ENCODE results near the gene CDON.

The CDON gene

DNA sequence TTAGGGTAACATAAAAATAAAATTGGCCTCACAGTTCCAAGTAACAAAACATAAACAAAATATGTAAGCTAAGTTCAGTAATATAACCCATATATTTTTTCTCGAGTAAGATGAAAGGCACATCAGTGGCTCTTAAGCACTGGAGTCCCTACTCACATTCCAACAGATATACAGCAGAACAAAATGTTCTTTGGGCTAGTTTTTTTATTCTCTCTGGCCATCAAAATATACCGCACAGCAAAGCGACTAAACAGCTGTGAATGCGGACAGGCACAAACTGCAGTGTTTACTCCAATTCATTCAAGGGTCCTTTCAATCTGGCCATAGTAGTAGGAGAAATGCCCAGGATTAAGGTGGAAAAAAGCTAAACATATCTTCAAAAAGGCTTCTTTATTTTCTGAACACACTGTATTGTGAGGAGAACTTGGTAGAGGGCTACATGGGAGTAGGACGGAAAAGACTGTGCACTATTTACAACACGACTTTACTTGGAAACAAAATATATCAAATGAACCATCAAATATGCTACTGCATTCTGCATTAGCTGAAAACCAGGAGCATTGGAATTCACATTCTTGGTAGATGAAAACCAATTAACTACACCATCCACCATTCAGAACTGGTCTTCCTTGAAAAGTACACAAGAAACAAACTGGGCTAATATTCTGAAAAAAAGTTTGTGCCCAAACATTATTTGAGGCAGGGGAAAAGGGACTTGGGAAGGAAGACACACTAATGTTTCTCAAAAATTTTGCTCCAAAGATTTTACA is 4.4 kb downstream of the CDON start:
- Histone ChIP-seq H3K9me2 (replicated peaks; ENCODE audit: insufficient read depth, low read length) (no peaks in the 10 kb centered on the region), H3K27ac (ENCODE audit: low read depth, low read length) (no peak overlapping the region), H2AFZ (ENCODE audit: low read depth, low read length, severe bottlenecking) (no peak overlapping the region), H3K27me3 (ENCODE audit: low read length) (no peaks in the 10 kb centered on the region), H3K4me3 (ENCODE audit: insufficient read depth, low read length, poor library complexity, severe bottlenecking) (no peak overlapping the region), H4K20me1 (ENCODE audit: low read depth, low read length) (no peaks in the 10 kb centered on the region), H3K36me3 (ENCODE audit: low read length) (no peaks in the 10 kb centered on the region), H3K9ac (ENCODE audit: low read length) (no peak overlapping the region), H3F3A (ENCODE audit: insufficient read depth) (no peaks in the 10 kb centered on the region), H3K4me2 (ENCODE audit: low read depth, low read length, poor library complexity, severe bottlenecking) (no peak overlapping the region), H3K79me2 (ENCODE audit: insufficient read depth, low read length) (no peaks in the 10 kb centered on the region), H3K9me3 (ENCODE audit: insufficient read depth, low read length) (no peaks in the 10 kb centered on the region)
- no peak for TF ChIP-seq EZH2phosphoT487 (conservative IDR thresholded peaks at IDR 0.05; ENCODE audit: low read length)
- TF ChIP-seq, protein P1, sequence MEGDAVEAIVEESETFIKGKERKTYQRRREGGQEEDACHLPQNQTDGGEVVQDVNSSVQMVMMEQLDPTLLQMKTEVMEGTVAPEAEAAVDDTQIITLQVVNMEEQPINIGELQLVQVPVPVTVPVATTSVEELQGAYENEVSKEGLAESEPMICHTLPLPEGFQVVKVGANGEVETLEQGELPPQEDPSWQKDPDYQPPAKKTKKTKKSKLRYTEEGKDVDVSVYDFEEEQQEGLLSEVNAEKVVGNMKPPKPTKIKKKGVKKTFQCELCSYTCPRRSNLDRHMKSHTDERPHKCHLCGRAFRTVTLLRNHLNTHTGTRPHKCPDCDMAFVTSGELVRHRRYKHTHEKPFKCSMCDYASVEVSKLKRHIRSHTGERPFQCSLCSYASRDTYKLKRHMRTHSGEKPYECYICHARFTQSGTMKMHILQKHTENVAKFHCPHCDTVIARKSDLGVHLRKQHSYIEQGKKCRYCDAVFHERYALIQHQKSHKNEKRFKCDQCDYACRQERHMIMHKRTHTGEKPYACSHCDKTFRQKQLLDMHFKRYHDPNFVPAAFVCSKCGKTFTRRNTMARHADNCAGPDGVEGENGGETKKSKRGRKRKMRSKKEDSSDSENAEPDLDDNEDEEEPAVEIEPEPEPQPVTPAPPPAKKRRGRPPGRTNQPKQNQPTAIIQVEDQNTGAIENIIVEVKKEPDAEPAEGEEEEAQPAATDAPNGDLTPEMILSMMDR (IDR thresholded peaks at IDR 0.05; ENCODE audit: insufficient read depth, low read length, poor library complexity, severe bottlenecking): no peak

DNA sequence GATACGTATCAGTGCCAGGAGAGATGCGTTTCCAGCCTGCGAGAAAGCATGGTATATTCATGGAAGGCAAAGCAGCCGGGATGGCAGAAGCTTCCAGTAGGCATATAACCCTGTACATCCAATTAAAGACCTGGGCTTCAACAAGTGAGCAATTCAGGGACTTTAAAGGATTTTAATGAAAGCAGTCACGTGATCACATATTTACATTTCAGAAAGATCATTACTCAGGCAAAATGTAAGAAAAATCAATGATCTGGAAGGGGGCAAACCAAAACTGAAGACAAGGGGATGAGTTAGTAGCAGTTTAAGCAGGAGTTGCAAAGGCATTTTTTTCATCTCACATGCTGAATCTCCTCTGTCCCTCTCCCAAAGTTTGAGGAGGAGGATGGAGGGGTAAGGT is 7.8 kb downstream of the CDON start:
- Histone ChIP-seq H4K20me1 (ENCODE audit: low read depth, low read length) (no peaks in the 10 kb centered on the region), H3K79me2 (ENCODE audit: insufficient read depth, low read length) (no peaks in the 10 kb centered on the region), H3K9me3 (ENCODE audit: insufficient read depth, low read length) (no peaks in the 10 kb centered on the region), H3K9me2 (replicated peaks; ENCODE audit: insufficient read depth, low read length) (no peaks in the 10 kb centered on the region), H3K36me3 (ENCODE audit: low read length) (no peaks in the 10 kb centered on the region), H3K4me3 (ENCODE audit: insufficient read depth, low read length, poor library complexity, severe bottlenecking) (no peak overlapping the region), H3K4me2 (ENCODE audit: low read depth, low read length, poor library complexity, severe bottlenecking) (no peak overlapping the region), H3K27ac (ENCODE audit: low read depth, low read length) (no peak overlapping the region), H3F3A (ENCODE audit: insufficient read depth) (no peaks in the 10 kb centered on the region), H2AFZ (ENCODE audit: low read depth, low read length, severe bottlenecking) (no peak overlapping the region), H3K27me3 (ENCODE audit: low read length) (no peaks in the 10 kb centered on the region), H3K9ac (ENCODE audit: low read length) (no peak overlapping the region)
- TF ChIP-seq, protein P1 (IDR thresholded peaks at IDR 0.05; ENCODE audit: insufficient read depth, low read length, poor library complexity, severe bottlenecking): no peak
- TF ChIP-seq EZH2phosphoT487 (conservative IDR thresholded peaks at IDR 0.05; ENCODE audit: low read length): no peak

DNA sequence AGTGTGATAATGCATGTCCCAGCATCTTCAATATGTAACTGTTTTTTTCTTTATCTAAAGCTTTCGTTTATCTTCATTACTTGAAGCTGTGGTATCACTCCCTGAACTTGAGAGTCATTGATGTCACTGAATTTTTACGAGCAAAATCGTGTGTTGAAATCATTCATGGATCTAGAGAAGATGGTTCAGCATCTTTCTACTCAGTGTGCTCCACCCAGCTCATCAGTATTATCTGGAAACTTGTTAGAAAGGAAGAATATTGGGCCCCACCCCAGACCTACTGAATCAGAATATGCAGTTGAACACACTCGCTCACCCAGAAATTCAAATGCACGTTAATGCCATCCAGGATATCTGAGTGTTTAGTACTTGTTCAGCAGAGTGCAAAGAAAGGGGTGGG is 8.3 kb downstream of the CDON start:
- Histone ChIP-seq H4K20me1 (ENCODE audit: low read depth, low read length) (no peaks in the 10 kb centered on the region), H3K79me2 (ENCODE audit: insufficient read depth, low read length) (no peaks in the 10 kb centered on the region), H2AFZ (ENCODE audit: low read depth, low read length, severe bottlenecking) (no peak overlapping the region), H3F3A (ENCODE audit: insufficient read depth) (no peaks in the 10 kb centered on the region), H3K9me3 (ENCODE audit: insufficient read depth, low read length) (no peaks in the 10 kb centered on the region), H3K36me3 (ENCODE audit: low read length) (no peaks in the 10 kb centered on the region), H3K9ac (ENCODE audit: low read length) (no peak overlapping the region), H3K4me3 (ENCODE audit: insufficient read depth, low read length, poor library complexity, severe bottlenecking) (no peak overlapping the region), H3K27ac (ENCODE audit: low read depth, low read length) (no peak overlapping the region), H3K9me2 (replicated peaks; ENCODE audit: insufficient read depth, low read length) (no peaks in the 10 kb centered on the region), H3K4me2 (ENCODE audit: low read depth, low read length, poor library complexity, severe bottlenecking) (no peak overlapping the region), H3K27me3 (ENCODE audit: low read length) (no peaks in the 10 kb centered on the region)
- TF ChIP-seq, protein P1 (IDR thresholded peaks at IDR 0.05; ENCODE audit: insufficient read depth, low read length, poor library complexity, severe bottlenecking): no peak
- no peak for TF ChIP-seq EZH2phosphoT487 (conservative IDR thresholded peaks at IDR 0.05; ENCODE audit: low read length)

Data from SU-DHL-6 (cell line).